Measurements from ENCODE around the gene GCHFR.

GCHFR gene

DNA sequence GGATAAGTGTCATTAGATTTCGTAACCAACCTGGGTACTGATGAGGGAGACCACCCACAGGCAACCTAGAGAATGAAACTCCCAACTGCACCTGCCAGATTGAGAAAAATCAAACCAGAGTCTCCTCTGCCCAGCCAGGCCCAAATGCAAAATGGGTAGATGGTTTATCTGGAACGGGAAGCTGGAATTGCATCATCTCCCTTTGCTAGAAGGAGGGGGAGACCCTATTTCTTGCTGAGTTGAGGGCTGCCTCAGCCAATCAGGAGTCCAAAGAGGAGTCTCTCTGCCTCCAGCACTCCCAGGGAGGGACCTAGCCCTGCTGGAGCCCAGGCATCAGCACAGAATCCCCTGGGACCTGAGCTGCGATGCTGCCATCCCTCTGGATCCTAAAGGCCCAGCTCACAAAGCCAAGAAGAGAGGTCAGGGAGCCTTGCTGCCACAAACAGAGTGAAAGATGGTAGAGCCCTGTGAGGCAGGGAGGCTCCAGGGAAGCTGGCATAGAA, 16.9 kb upstream of the GCHFR start:
- Mint-ChIP-seq H3K4me1 (ENCODE audit: low read depth) (peaks cover 43% of the 10 kb centered on the region), H3K9me3 (no peaks in the 10 kb centered on the region), H3K27ac (peak overlapping the region; percentile 76), H3K4me3 (no peak overlapping the region), H3K36me3 (ENCODE audit: low read depth) (peaks cover 92% of the 10 kb centered on the region), H3K27me3 (no peaks in the 10 kb centered on the region)
- no peak for DNase-seq

DNA sequence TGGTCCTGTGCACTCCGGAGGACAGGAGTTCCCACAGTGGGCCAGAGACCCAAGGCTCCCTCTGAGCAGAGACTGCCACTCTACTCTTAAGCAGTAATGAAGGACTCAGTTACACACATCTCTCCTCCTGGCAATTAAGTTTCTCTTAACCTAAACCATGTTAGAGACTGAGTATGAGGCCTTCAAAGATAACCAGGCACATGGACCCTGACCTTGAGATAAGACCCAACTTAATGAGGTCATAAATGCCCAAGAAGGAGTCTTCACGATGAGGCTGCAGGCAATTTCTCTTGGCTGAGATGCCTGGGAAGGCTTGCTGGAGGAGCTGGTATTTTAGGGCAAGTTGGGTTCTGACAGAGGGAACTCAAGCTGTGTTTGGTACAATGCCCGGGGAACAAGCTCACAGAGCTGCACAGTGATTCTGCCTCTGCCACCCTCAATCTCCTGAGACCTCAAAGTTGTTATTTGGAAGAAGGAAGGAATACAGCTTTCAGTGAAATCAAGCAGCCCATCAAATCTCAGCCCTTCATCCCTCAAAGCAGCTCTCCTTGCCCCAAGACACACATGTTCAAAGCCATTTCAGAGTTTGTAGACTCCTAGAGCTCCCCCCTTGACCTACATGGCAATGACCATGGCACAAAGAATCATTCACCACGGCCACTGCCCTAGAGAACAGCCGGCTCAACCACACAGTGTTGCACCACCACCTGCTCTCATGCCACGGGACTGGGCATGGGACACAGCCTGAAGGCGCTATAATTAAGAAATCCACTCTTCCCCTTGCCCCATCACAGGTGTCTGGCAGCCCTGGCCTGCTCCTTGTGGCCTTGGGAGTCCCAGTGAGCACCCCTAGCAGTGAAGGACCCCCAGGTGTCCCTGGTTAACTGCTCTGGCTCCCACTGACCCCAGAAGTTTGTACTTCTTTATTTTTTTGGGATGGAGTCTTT, 15.9 kb upstream of the GCHFR start:
- peaks cover 92% of the 10 kb centered on the region for H3K36me3 Mint-ChIP-seq (ENCODE audit: low read depth)
- H3K9me3 Mint-ChIP-seq = no peaks in the 10 kb centered on the region
- H3K27ac Mint-ChIP-seq = peak overlapping the region; percentile 76

DNA sequence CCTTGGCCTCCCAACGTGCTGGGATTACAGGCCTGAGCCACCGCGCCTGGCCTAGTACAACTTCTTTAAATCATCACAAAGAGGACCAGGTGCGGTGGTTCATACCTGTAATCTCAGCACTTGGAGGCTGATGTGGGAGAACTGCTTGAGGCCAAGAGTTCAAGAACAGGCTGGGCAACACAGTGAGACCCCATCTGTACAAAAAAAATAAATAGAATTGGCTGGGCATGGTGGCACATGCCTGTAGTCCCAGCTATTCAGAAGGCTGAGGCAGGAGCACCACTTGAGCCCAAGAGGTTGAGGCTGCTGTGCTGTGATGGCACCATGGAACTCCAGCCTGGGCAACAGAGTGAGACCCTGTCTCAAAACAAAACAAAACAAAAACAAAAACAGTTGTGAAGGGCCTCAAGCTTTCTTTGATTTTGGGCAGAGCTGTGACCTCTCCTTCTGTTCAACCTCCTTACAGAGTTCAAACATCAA, 14.7 kb upstream of the GCHFR start:
- Mint-ChIP-seq H3K4me3 (no peak overlapping the region), H3K36me3 (ENCODE audit: low read depth) (peaks cover 92% of the 10 kb centered on the region), H3K27ac (no peak overlapping the region), H3K4me1 (ENCODE audit: low read depth) (peaks cover 45% of the 10 kb centered on the region), H3K27me3 (no peaks in the 10 kb centered on the region), H3K9me3 (no peaks in the 10 kb centered on the region)
- DNase-seq = no peak

More for the DNA sequence above, 15.9 kb upstream of the GCHFR start:
- H3K4me3 Mint-ChIP-seq = no peak overlapping the region
- H3K27me3 Mint-ChIP-seq = no peaks in the 10 kb centered on the region
- peaks cover 45% of the 10 kb centered on the region for H3K4me1 Mint-ChIP-seq (ENCODE audit: low read depth)
- DNase-seq = no peak

DNA sequence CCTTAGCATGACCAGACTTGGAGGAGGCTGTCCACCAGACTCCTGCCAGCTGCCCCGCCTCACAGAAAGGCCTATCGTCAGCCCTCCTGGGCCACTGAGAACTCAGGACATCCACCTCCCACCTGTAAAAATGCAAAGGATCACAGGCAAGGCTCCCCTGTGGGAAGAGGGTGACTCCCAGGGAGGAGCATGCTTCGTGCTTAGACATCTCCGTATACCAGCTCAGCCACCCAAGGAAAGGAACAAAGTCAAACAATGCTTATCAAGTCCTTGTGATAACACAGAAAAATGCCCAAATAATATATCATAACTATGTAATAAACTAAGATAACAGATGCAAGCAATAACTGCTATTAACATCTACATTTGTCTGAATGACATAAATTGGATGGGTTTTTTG, 13.0 kb upstream of the GCHFR start:
- H3K27me3 Mint-ChIP-seq = no peaks in the 10 kb centered on the region
- no peak for DNase-seq
- H3K27ac Mint-ChIP-seq = no peak overlapping the region
- H3K9me3 Mint-ChIP-seq = no peaks in the 10 kb centered on the region
- H3K4me3 Mint-ChIP-seq = no peak overlapping the region
- peaks cover 42% of the 10 kb centered on the region for H3K4me1 Mint-ChIP-seq (ENCODE audit: low read depth)
- peaks cover 89% of the 10 kb centered on the region for H3K36me3 Mint-ChIP-seq (ENCODE audit: low read depth)

DNA sequence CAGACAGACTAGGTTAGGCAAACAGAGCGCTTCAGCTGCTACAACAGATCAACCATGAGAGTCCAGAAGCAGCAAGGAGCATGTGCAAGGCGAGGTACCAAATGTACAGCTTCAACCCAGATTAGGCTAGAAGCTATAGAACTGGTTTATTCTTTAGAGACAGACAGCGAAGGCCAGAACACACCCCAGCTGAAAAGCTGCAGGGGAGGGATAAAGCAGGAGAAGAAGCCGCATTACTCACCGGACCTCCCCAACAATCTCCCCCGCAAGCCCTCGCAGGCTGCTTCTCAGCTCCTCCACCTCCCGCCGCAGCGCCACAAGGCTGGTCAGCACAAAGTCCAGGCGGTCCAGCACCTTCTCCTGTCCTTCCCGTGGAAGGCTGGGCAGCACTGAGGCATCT, 12.1 kb upstream of the GCHFR start:
- no peak for DNase-seq
- H3K4me3 Mint-ChIP-seq = no peak overlapping the region
- H3K27me3 Mint-ChIP-seq = no peaks in the 10 kb centered on the region
- H3K27ac Mint-ChIP-seq = peak overlapping the region; percentile 59
- no peaks in the 10 kb centered on the region for H3K9me3 Mint-ChIP-seq
- peaks cover 40% of the 10 kb centered on the region for H3K4me1 Mint-ChIP-seq (ENCODE audit: low read depth)
- peaks cover 82% of the 10 kb centered on the region for H3K36me3 Mint-ChIP-seq (ENCODE audit: low read depth)

DNA sequence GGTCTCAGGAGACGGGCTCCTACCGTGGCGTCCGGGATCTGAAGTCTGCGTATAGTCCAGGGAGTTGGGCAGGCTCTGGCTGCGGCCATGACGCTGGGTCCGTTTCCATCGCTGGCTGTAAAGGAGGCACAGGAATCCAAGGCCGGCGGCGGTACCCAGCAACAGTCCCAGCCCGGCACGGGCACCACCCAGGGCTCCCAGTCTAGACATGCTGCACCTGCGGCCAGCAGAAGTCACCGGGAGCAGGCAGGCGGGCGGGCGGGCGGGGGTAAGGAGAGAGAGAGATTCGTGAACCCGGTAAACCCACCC, 9.3 kb upstream of the GCHFR start:
- H3K27me3 Mint-ChIP-seq = no peaks in the 10 kb centered on the region
- H3K4me1 Mint-ChIP-seq (ENCODE audit: low read depth) = peaks cover 35% of the 10 kb centered on the region
- peaks cover 56% of the 10 kb centered on the region for H3K36me3 Mint-ChIP-seq (ENCODE audit: low read depth)
- no peaks in the 10 kb centered on the region for H3K9me3 Mint-ChIP-seq
- DNase-seq = no peak
- H3K4me3 Mint-ChIP-seq = peak overlapping the region; percentile 96
- peak overlapping the region; percentile 99 for H3K27ac Mint-ChIP-seq

DNA sequence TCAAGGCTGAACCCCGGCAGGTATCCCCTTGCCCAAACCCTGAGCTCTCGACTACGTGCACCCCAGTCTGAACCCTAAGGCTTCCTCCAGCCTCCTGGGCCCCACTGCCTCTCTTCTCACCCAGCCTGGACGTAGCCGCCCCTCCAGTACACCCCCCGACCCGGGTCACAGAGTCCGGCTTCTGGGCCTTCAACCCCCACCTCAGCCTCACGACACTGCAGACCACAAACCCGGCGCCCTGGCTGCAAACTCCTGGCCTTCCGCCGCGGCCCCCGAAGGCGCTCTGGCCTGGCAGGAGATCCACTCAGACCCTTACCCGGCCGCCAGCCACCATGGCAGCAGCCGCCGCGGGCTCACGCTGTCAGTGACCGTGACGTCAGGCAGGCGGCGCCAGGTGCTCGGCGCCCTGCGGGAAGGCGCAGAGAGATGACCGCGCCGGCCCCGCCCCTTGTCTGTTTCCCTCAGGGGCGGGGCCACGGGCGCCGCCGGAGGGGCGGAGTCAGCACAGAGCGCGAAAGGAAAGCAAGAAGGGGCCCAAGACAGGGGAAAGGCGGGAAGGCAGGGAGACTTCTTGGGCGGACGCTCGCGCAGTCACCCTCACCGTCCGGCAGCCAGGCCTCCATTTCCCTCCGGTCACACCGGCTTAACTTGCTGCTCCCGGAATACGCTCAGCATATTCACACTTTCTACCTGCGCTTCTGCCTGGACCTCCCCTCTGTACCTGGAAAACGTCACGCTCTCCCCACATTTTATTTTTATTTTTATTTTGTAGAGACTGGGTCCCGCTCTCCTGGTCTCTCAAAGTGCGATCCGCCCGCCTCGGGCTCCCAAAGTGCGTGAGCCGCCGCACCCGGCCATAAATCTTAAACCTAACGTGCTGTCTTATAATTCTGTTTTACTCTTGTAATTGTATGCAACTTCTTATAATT, 8.7 kb upstream of the GCHFR start, which contains the start of gene RMDN3:
TSS of gene RMDN3 (minus strand) at position 372 of the 929 bp plus-strand sequence. CDS start 471 bp downstream, outside the sequence.
- H3K27me3 Mint-ChIP-seq = no peaks in the 10 kb centered on the region

DNA sequence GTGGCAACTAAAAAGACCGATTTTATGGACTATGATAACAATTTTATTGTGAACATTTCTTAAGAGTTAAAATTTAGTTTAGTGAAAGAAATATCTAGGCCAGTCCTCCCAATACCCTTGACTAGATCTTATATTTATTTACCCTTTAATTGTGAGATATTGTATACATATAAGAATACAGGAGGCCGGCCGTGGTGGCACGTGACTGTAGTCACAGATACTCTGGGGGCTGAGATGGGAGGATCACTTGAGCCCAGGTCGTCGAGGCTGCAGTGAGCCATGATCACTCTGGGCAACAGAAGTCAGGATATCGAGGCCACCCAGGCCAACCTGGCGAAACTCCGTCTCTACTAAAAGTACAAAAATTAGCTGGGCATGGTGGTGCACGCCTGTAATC, 8.1 kb upstream of the GCHFR start:
- Mint-ChIP-seq H3K9me3 (no peaks in the 10 kb centered on the region), H3K27me3 (no peaks in the 10 kb centered on the region), H3K4me3 (peak overlapping the region; percentile 96), H3K36me3 (ENCODE audit: low read depth) (peaks cover 44% of the 10 kb centered on the region), H3K4me1 (ENCODE audit: low read depth) (peaks cover 35% of the 10 kb centered on the region), H3K27ac (peak overlapping the region; percentile 99)
- DNase-seq = no peak

More for the DNA sequence above, 8.7 kb upstream of the GCHFR start, which contains the start of gene RMDN3:
- peak within 1 kb of the TSS; percentile 96 for H3K4me3 Mint-ChIP-seq
- peak within 1 kb of the TSS; percentile 99 for H3K27ac Mint-ChIP-seq
- peaks cover 35% of the 10 kb centered on the region for H3K4me1 Mint-ChIP-seq (ENCODE audit: low read depth)
- H3K9me3 Mint-ChIP-seq = no peaks in the 10 kb centered on the region
- DNase-seq = peak; percentile 96
- peaks cover 50% of the 10 kb centered on the region for H3K36me3 Mint-ChIP-seq (ENCODE audit: low read depth)

DNA sequence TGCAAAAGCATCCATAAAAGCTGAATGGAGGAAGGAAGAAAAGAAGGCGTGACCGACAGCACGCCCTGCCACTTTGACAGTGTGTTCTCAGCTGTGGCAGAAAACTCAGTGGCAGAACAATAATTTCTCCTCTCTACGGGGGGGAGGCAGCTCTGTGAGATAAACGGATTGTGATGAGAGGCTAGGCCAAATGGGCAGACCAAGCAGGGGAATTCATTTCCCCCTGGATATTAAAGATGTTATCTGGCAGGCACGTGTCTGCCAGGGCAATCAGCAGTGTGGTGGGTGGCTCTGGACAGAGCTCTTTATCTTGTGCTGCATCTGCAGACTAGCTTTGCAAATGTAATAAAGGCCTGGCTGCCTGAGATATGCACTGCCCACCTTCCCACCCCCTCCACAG, 6.9 kb upstream of the GCHFR start:
- no peak overlapping the region for H3K4me3 Mint-ChIP-seq

DNA sequence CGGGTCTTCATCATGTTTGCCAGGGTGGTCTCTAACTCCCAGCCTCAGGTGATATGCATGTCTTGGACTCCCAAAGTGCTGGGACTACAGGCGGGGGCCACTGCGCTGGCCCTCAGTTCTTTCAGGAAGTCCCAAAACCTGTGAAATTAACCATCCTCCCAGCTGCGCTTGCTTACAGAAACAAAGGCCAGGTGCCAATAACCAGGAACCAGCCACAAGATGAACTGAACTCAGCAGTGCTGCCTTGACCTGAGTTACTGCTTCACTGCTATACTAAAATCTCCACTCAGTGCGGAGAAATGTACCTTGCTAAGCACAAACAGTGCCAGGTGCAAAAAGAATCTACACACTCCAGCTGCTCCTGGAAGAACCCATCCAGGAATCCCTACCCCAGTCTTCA, 3.9 kb upstream of the GCHFR start:
- Mint-ChIP-seq H3K36me3 (ENCODE audit: low read depth) (peaks cover 4% of the 10 kb centered on the region), H3K27ac (no peak overlapping the region)
- DNase-seq = no peak

More for the DNA sequence above, 6.9 kb upstream of the GCHFR start:
- peaks cover 27% of the 10 kb centered on the region for H3K4me1 Mint-ChIP-seq (ENCODE audit: low read depth)
- no peak overlapping the region for H3K27ac Mint-ChIP-seq
- no peaks in the 10 kb centered on the region for H3K27me3 Mint-ChIP-seq
- H3K36me3 Mint-ChIP-seq (ENCODE audit: low read depth) = peaks cover 33% of the 10 kb centered on the region
- no peaks in the 10 kb centered on the region for H3K9me3 Mint-ChIP-seq
- DNase-seq = no peak

DNA sequence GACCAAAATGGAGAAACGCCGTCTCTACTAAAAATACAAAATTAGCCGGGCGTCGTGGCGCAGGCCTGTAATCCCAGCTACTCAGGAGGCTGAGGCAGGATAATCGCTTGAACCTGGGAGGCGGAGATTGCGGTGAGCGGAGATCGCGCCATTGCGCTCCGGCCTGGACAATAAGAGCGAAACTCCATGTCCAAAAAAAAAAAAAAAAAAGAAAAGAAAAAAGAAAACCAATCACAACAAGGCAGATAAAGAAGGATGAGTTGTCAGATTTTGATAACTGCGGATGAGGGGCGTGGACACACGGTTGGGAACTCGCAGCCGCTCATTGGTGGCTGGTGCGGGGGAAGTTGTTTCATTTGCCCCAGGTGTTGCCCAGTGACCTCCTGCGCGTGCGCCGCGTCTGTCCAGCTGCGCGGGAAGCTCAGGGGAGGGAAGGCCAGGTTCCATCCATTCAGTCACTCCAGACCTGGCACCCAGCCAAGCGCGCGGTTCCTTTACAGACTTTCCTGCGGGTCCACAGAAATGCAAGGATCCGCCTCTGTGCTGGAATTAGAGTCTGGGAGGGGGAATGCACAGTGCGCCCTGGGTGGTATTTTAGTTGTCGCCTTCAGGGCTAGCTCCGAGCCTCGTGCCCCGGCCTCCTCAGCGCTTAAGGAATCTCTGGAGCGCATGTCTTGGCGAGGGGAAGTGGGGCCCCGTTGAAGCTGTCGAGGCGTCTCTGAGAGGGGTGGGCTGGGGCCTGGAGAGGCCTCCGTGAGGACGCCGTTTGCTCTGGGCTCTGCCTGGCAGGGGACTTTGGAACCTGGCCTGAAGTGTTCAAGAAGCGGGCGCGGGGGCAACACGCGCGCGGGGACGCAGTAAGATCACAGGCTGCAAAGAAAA, 708 bp upstream of the GCHFR start:
- Mint-ChIP-seq H3K4me3 (peak overlapping the region; percentile 83), H3K9me3 (no peaks in the 10 kb centered on the region), H3K27ac (peak overlapping the region; percentile 90), H3K36me3 (ENCODE audit: low read depth) (peaks cover 11% of the 10 kb centered on the region), H3K27me3 (no peaks in the 10 kb centered on the region), H3K4me1 (ENCODE audit: low read depth) (peaks cover 37% of the 10 kb centered on the region)
- no peak for DNase-seq

More for the DNA sequence above, 3.9 kb upstream of the GCHFR start:
- Mint-ChIP-seq H3K9me3 (no peaks in the 10 kb centered on the region), H3K27me3 (no peaks in the 10 kb centered on the region), H3K4me1 (ENCODE audit: low read depth) (peaks cover 25% of the 10 kb centered on the region), H3K4me3 (no peak overlapping the region)

DNA sequence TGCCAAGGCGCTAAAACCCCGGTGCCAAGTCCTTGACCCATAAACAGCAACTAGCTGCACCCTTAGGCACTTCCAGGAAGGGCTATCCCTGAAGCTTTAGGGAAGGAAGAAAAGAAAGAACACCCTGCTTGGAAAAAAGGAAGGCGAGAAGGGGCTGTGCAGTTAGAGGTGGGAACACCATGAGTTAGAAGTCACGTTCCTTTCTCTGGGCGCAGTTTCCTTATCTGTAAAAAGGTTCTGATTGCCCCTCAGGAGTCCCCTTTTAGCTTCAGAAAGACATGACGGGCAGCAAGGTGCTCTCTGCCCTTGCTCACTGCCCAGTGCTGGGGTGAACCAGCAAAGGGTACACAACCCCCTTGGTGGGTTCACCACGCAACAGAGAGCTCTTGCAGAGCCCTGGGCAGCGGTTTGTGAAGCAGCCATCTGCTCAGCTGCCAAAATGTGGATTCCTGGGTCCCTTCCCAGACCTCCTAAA, 798 bp downstream of the GCHFR start:
- H3K4me3 Mint-ChIP-seq = peak overlapping the region; percentile 83
- peak overlapping the region; percentile 90 for H3K27ac Mint-ChIP-seq
- DNase-seq = peak; percentile 40
- H3K9me3 Mint-ChIP-seq = no peaks in the 10 kb centered on the region
- H3K36me3 Mint-ChIP-seq (ENCODE audit: low read depth) = peaks cover 22% of the 10 kb centered on the region
- H3K27me3 Mint-ChIP-seq = no peaks in the 10 kb centered on the region
- H3K4me1 Mint-ChIP-seq (ENCODE audit: low read depth) = peaks cover 52% of the 10 kb centered on the region

DNA sequence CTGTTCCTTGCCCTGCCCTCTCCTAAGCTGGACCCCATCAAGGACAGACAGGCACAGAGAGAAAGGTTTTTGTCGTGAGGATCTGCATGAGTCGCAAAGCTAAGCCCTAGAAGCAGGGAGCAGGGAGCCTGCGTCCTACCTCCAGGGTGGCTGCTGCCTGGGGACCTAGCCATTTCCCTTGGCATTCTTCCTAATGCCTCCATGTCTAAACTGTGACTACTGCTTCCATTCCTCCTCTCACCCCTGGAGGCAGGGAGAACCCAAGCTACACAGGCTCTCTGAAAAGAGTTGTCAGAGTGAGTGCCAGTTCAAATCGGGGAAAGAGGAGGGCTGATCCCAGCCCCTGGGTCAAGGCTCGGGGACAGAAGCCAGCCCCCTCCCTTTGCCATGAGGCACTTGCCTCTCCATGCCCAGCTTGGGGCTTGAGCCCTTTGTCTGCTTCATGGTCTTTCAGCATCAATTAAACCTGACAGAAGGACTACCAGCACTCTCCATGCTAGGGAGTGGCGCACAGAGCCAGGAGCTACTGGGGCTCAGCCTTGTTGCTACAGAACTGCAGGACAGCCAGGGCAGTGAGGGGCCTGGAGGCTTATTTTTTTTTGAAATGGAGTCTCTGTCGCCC, 2.4 kb downstream of the GCHFR start:
- peak overlapping the region; percentile 26 for H3K27ac Mint-ChIP-seq
- peaks cover 62% of the 10 kb centered on the region for H3K4me1 Mint-ChIP-seq (ENCODE audit: low read depth)
- H3K36me3 Mint-ChIP-seq (ENCODE audit: low read depth) = peaks cover 36% of the 10 kb centered on the region
- no peak for DNase-seq
- no peaks in the 10 kb centered on the region for H3K27me3 Mint-ChIP-seq
- H3K9me3 Mint-ChIP-seq = no peaks in the 10 kb centered on the region
- no peak overlapping the region for H3K4me3 Mint-ChIP-seq

Measured in activated T-cell treated with anti-CD3 and anti-CD28 coated beads, Interleukin-2, amount 50 U/mL, for 24 hours (primary cell).